Measurements from ENCODE around the gene BLNK. TPM values are rescaled to one million over a fixed set of nuclear protein-coding genes. Genes with fewer than 3 reads are reported as not detected.

Gene BLNK
- total and polyA plus RNA-seq, 8 donors, result 1.3 to 38.5 (median 21.1) TPM

- TF ChIP-seq POLR2AphosphoS5 (IDR thresholded peaks at IDR 0.05) (no peak), EP300 (IDR thresholded peaks at IDR 0.05) (no peak), POLR2A (IDR thresholded peaks at IDR 0.05) (no peak), CTCF (IDR thresholded peaks at IDR 0.05) (no peak)
- Histone ChIP-seq H3K4me3 (no peak overlapping the region), H3K4me1 (peaks cover 9 to 21% (median 17%) of the 10 kb centered on the region in 4 donors), H3K9me3 (no peaks in the 10 kb centered on the region), H3K36me3 (no peaks in the 10 kb centered on the region), H3K27me3 (peaks cover 0 to 4% (median 0%) of the 10 kb centered on the region in 3 donors), H3K27ac (no peak overlapping the region)
- no peak for DNase-seq
- intact Hi-C loops (cut with DNase I; ENCODE audit: low total_unique reads), result loop anchor here (5.0 kb wide), 1 partner anchor 58 kb away; no protein-coding TSS in a partner anchor
- WGBS, 5 donors, result 81 to 89% (median 86%) methylated on average over 4 of the region's 4 CpGs
Observed at GRCh38 chr10:96290368-96291133, 19.2 kb upstream of the BLNK start.

DNA sequence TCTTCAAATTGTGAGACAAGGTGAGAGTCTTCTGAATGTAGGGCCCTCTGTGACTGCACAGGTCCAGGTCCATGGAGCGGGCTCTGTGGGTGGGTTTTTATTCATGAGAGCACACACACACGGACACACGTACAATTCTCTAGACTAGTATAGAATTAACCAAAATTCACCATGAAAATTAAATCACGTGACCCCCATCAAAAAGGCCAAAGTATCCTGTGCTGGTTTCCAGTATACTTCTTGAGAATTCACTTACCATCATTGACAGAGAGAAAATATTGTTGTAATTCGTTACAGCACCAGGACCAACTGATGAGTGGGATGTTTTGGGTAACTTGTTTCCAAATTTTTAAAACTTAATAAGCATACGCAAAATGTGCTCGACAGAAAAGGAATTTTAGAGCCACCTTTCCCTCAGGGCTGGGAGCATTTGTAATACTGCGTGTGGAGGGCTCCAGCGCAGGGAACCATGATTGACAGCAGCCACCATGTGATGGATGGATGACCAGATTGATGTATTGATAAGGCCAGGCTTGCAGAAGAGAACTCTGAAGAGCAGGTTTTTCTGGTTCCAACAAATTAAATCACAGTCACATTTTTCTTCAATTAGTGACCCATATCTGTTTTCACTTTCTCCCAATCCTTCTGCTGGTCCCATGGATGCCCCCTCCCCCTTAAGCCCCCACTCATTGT lies 18.0 kb upstream of the BLNK start:
- intact Hi-C loops (cut with DNase I; ENCODE audit: low total_unique reads), result no loop called here
- H3K4me3 ChIP-seq, result no peak overlapping the region
- 89 to 96% (median 93%) methylated on average over 9 of the region's 9 CpGs for WGBS, 5 donors
- no peak for DNase-seq
- no peaks in the 10 kb centered on the region for H3K9me3 ChIP-seq
- TF ChIP-seq CTCF (IDR thresholded peaks at IDR 0.05) (no peak), EP300 (IDR thresholded peaks at IDR 0.05) (no peak), POLR2AphosphoS5 (IDR thresholded peaks at IDR 0.05) (no peak), POLR2A (IDR thresholded peaks at IDR 0.05) (no peak)
- peaks cover 9 to 21% (median 17%) of the 10 kb centered on the region in 4 donors for H3K4me1 ChIP-seq
- no peaks in the 10 kb centered on the region for H3K27me3 ChIP-seq
- H3K36me3 ChIP-seq, result no peaks in the 10 kb centered on the region
- no peak overlapping the region for H3K27ac ChIP-seq

GRCh38 chr10:96288151-96288621 lies 16.8 kb upstream of the BLNK start:
- Histone ChIP-seq H3K9me3 (no peaks in the 10 kb centered on the region), H3K4me3 (peak overlapping the region in 1 of 4 donors; percentile 6), H3K4me1 (peaks cover 9 to 21% (median 17%) of the 10 kb centered on the region in 4 donors), H3K27me3 (no peaks in the 10 kb centered on the region), H3K36me3 (no peaks in the 10 kb centered on the region), H3K27ac (peak overlapping the region in 4 of 5 donors; percentile 58 to 81 (median 68))
- DNase-seq, result no peak
- intact Hi-C loops (cut with DNase I; ENCODE audit: low total_unique reads), result no loop called here
- TF ChIP-seq POLR2AphosphoS5 (IDR thresholded peaks at IDR 0.05) (no peak), POLR2A (IDR thresholded peaks at IDR 0.05) (no peak), CTCF (IDR thresholded peaks at IDR 0.05) (no peak), EP300 (IDR thresholded peaks at IDR 0.05) (no peak)
- WGBS, 5 donors, result 10 to 26% (median 19%) methylated on average over 5 of the region's 5 CpGs

DNA sequence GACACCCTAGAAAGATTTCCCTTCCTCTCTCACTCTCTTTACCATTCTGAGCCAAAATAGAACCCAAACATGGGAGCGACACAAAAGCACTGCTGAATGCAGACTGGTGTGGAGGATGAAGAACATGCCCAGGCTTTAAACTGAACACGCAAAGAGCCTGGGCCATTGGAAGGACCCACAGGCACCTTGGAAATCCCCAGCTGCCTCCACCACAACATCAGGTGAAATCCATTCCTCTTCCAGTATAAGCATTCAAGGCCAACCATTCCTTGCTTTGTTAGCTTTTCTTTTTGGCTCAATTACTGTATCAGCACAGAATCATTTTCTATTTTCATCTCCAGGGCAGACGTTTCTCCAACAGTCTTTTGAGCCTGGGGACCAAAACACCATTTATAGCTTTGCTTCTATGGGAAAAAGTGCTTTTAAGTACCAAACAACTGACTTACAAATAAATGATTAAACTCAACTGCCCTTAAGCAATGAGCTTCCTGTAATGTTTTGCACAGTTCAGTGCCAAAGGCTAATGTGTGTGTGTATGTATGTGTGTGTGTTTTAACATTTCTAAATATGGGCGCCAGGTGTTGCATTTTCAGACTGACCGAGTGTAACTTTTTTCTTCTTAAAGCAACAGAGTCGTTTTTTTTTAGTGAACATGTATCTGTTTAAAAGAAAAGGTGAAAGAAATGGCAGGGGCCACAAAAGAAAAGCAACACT lies 16.2 kb upstream of the BLNK start:
- H3K9me3 ChIP-seq, result no peaks in the 10 kb centered on the region
- no peaks in the 10 kb centered on the region for H3K27me3 ChIP-seq
- H3K4me1 ChIP-seq, result peaks cover 9 to 21% (median 17%) of the 10 kb centered on the region in 4 donors
- no peaks in the 10 kb centered on the region for H3K36me3 ChIP-seq
- intact Hi-C loops (cut with DNase I; ENCODE audit: low total_unique reads), result no loop called here
- peak overlapping the region in 1 of 4 donors; percentile 6 for H3K4me3 ChIP-seq
- TF ChIP-seq EP300 (IDR thresholded peaks at IDR 0.05) (no peak), POLR2AphosphoS5 (IDR thresholded peaks at IDR 0.05) (peak; percentile 23 to 64 (median 36)), CTCF (IDR thresholded peaks at IDR 0.05) (no peak), POLR2A (IDR thresholded peaks at IDR 0.05) (no peak)
- peak overlapping the region; percentile 58 to 81 (median 74) for H3K27ac ChIP-seq
- whole genome bisulfite sequencing, 5 donors, result 11 to 23% (median 15%) methylated on average over 6 of the region's 6 CpGs
- peak; percentile 35 to 89 for DNase-seq

All from stomach (tissue), 9 donors.